K562 (cell line): ENCODE data around the gene RAB7A. TPM values are rescaled to one million over a fixed set of nuclear protein-coding genes. Genes with fewer than 3 reads are reported as not detected.
A peak's percentile ranks its signal among the peaks of the same experiment; 100 is the strongest.

Source experiments
- ATAC-seq: fragments of 200-7000 bp; cut with Tn5 transposase; 3 replicates; pipeline ENCODE4 v1.9.1; 2020; ENCODE audit warnings: moderate library complexity
- BruUV-seq: library from RNA; stranded (reverse); fragments of 400-500 nt; replicated peaks from 2 replicates; lab custom pipeline; 2021; lab: Mats Ljungman, UMichigan
- CTCF ChIA-PET: fragments of 300-600 bp; formaldehyde crosslinking; extraction: SDS; loops from one replicate; lab custom pipeline; 2021; ENCODE audit warnings: low intra/inter-chr PET ratio; lab: Yijun Ruan, JAX
- POLR2A ChIA-PET: fragments of 300-600, 350-650 bp; sonication (Branson Sonifier 250); formaldehyde crosslinking; extraction: SDS; loops from one replicate; lab custom pipeline; 2021; ENCODE audit warnings: antibody characterized with exemption, inconsistent platforms; lab: Yijun Ruan, JAX
- DNase-seq, 4 experiments: peaks; one replicate each; pipeline versions ENCODE4 v3.0.0 to v3.0.0-alpha.2; 2011 to 2018; ENCODE audit warnings: low spot score in 3 of 4, mixed read lengths in 3 of 4; ENCODE audit errors: extremely low read depth in 1 of 4
- FAIRE-seq: peaks from 2 replicates; lab custom pipeline; 2011; peaks lifted over from hg19 to GRCh38; lab: Jason Lieb, UNC
- H2AFZ ChIP-seq: 2 replicates; pipeline ENCODE4 v1.6.0; 2011; ENCODE audit warnings: low read depth, low read length, control low read depth, inconsistent platforms
- H3K27ac ChIP-seq: fragments of 200-600 bp; 3 replicates; pipeline ENCODE4 v1.8.0; 2011; ENCODE audit warnings: low read depth, mild to moderate bottlenecking, control low read depth, inconsistent platforms, low read length, moderate library complexity, mixed read lengths; ENCODE audit errors: extremely low read depth
- H3K27me3 ChIP-seq, 2 experiments: fragments of 300-600 bp in 1 of 2; 2 replicates in 1 of 2; 3 replicates in 1 of 2; pipeline versions ENCODE4 v1.6.0 to v1.8.0; 2011; ENCODE audit warnings: inconsistent platforms in 2 of 2, low read length in 2 of 2, mild to moderate bottlenecking in 1 of 2, mixed read lengths in 1 of 2, moderate library complexity in 1 of 2; ENCODE audit not compliant: control insufficient read depth in 2 of 2, insufficient read depth in 2 of 2
- H3K36me3 ChIP-seq: fragments of 300-600 bp; 3 replicates; pipeline ENCODE4 v1.8.0; 2011; ENCODE audit warnings: mild to moderate bottlenecking, low read length, inconsistent platforms; ENCODE audit not compliant: control insufficient read depth, insufficient read depth
- H3K4me1 ChIP-seq, 2 experiments: fragments of 200-600 bp in 1 of 2; replicated peaks in 1 of 2; 2 replicates in 1 of 2; 3 replicates in 1 of 2; pipeline versions ENCODE4 v1.5.1 to v1.8.0; 2011; ENCODE audit warnings: inconsistent platforms in 2 of 2, low read length in 2 of 2, mild to moderate bottlenecking in 1 of 2, mixed read lengths in 1 of 2, moderate library complexity in 1 of 2; ENCODE audit not compliant: control insufficient read depth in 2 of 2, insufficient read depth in 2 of 2
- H3K4me2 ChIP-seq: 2 replicates; pipeline ENCODE4 v1.6.1; 2011; ENCODE audit warnings: low read length, control low read depth, inconsistent platforms, mixed read lengths; ENCODE audit not compliant: insufficient read depth
- H3K4me3 ChIP-seq: fragments of 200-600 bp; sonication (generic), shearing (Covaris generic); 2 replicates; pipeline ENCODE4 v1.5.1; 2016; ENCODE audit warnings: control low read depth, inconsistent platforms
- H3K79me2 ChIP-seq: fragments of 200-600 bp; 3 replicates; pipeline ENCODE4 v1.8.0; 2011; ENCODE audit warnings: low read length, inconsistent platforms; ENCODE audit not compliant: control insufficient read depth, insufficient read depth
- H3K9ac ChIP-seq, 2 experiments: 2 replicates each; pipeline versions ENCODE4 v1.6.0 to v1.6.1; 2011; ENCODE audit warnings: low read depth in 2 of 2, low read length in 2 of 2, control low read depth in 1 of 2, inconsistent platforms in 1 of 2, mild to moderate bottlenecking in 1 of 2, mixed read lengths in 1 of 2; ENCODE audit not compliant: insufficient read depth in 1 of 2
- H3K9me1 ChIP-seq: one replicate; pipeline ENCODE4 v1.6.0; 2011; ENCODE audit warnings: inconsistent platforms, mild to moderate bottlenecking, low read length, moderate library complexity; ENCODE audit not compliant: control insufficient read depth, insufficient read depth
- H3K9me3 ChIP-seq: replicated peaks from 2 replicates; pipeline ENCODE4 v1.5.1; 2011; ENCODE audit warnings: low read depth, low read length, inconsistent platforms; ENCODE audit not compliant: control insufficient read depth, insufficient read depth
- H4K20me1 ChIP-seq: replicated peaks from 2 replicates; pipeline ENCODE4 v1.6.1; 2011; ENCODE audit warnings: low read length, inconsistent platforms, mixed read lengths; ENCODE audit not compliant: control insufficient read depth, insufficient read depth
- ARID2 ChIP-seq: fragments of 450-650 bp; IDR thresholded peaks from 2 replicates; pipeline ENCODE4 v1.6.1; 2017; ENCODE audit warnings: antibody characterized with exemption, mild to moderate bottlenecking
- BRD9 ChIP-seq: fragments of 450-650 bp; IDR thresholded peaks from 2 replicates; pipeline ENCODE4 v1.6.1; 2018; ENCODE audit warnings: low read depth; ENCODE audit not compliant: partially characterized antibody
- CREB5 ChIP-seq: fragments of 250-450 bp; sonication (Bioruptor Pico); IDR thresholded peaks from 2 replicates; pipeline ENCODE4 v1.5.0; 2020; ENCODE audit warnings: mild to moderate bottlenecking
- CREM ChIP-seq: IDR thresholded peaks from 2 replicates; pipeline ENCODE4 v1.6.1; 2014; ENCODE audit warnings: antibody characterized with exemption, low read depth
- CTBP1 ChIP-seq: fragments of 450-650 bp; IDR thresholded peaks from 2 replicates; pipeline ENCODE4 v1.6.1; 2016; ENCODE audit warnings: borderline replicate concordance
- EHMT2 ChIP-seq: fragments of 450-650 bp; IDR thresholded peaks from 2 replicates; pipeline ENCODE4 v1.6.1; 2018; ENCODE audit warnings: antibody characterized with exemption
- GABPB2 ChIP-seq: fragments of 250-450 bp; sonication (Bioruptor Pico); conservative IDR thresholded peaks from 2 replicates; pipeline ENCODE4 v1.5.1; 2021; ENCODE audit warnings: mild to moderate bottlenecking
- RBM39 ChIP-seq: fragments of 200-400 bp; formaldehyde crosslinking; optimal IDR thresholded peaks from 2 replicates; pipeline ENCODE3; 2018; ENCODE audit warnings: low read depth, low read length
- TCFL5 ChIP-seq: fragments of 250-450 bp; sonication (Bioruptor Pico); conservative IDR thresholded peaks from 2 replicates; pipeline ENCODE4 v1.6.1; 2021; ENCODE audit warnings: mild to moderate bottlenecking, moderate library complexity, matching md5 sums
- THRB ChIP-seq: fragments of 450-650 bp; formaldehyde crosslinking; conservative IDR thresholded peaks from 2 replicates; pipeline ENCODE4 v1.4.0; 2022; ENCODE audit warnings: mild to moderate bottlenecking, missing genetic modification characterization
- ZNF12 ChIP-seq: sonication (generic); formaldehyde crosslinking; IDR thresholded peaks from 2 replicates; pipeline ENCODE4 v1.4.0; 2020; ENCODE audit warnings: mild to moderate bottlenecking, missing genetic modification reagents
- ZNF695 ChIP-seq: fragments of 450-650 bp; formaldehyde crosslinking; IDR thresholded peaks from 2 replicates; pipeline ENCODE4 v1.4.0; 2020; ENCODE audit warnings: mild to moderate bottlenecking, moderate library complexity
- WGBS: fragments of 100-300 bp; shearing (Covaris generic); methylation state at CpG from one replicate; pipeline ENCODE4 v1.1.6; 2016; ENCODE audit warnings: low coverage, mixed read lengths; ENCODE audit not compliant: insufficient coverage; ENCODE audit errors: missing lambda C conversion rate; 5-methylcytosine and 5-hydroxymethylcytosine counted together
- in situ Hi-C: fragments of 300-500 bp; cut with MboI; formaldehyde crosslinking; loops from 4 replicates; pipeline ENCODE4 v1.15.0; 2018; ENCODE audit warnings: inconsistent platforms, mixed read lengths
- intact Hi-C: fragments of 100-400 bp; cut with micrococcal nuclease; formaldehyde crosslinking; loops from 2 replicates; pipeline ENCODE4 v1.14.2; 2022
- polyA plus RNA-seq, 8 experiments: library from polyadenylated mRNA; depleted of rRNA in 4 of 8; stranded (reverse) in 5 of 8; unstranded in 3 of 8; fragments of >200 nt; fragmentation: Nextera tagmentation in 2 of 8; fragmentation: Illumina TruSeq in 1 of 8; extraction: Ambion mirVana in 2 of 8; extraction: Trizol in 1 of 8; gene quantifications; 2 replicates each; pipeline versions ENCODE4 v1.2.1 to v1.2.3, GENCODE V29; 2011 to 2014; ENCODE audit warnings: inconsistent platforms in 1 of 8, missing spikeins in 1 of 8
- total RNA-seq, 7 experiments: library from RNA; depleted of rRNA in 6 of 7; stranded (reverse); fragments of >200 nt in 6 of 7; fragmentation: Illumina TruSeq in 2 of 7; extraction: Trizol in 2 of 7; gene quantifications; 2 replicates each; pipeline versions ENCODE4 v1.2.1 to v1.2.3, GENCODE V29; 2011 to 2021; ENCODE audit warnings: low replicate concordance in 1 of 7

Gene RAB7A
- total and polyA plus RNA-seq, 9 of the 15 experiments (the other 6 are each of a cell fraction or from before 2014, with no cell fraction given) = 30.9 to 204 (median 72.8) TPM

GRCh38 chr3:128807186-128807830 lies 81.3 kb downstream of the RAB7A start:
- POLR2A ChIA-PET = interaction anchor here (0.6 kb wide), 1 partner anchor 41 kb away, joined by 3 read pairs; no protein-coding TSS in a partner anchor
- no peaks in the 10 kb centered on the region for H3K9me3 ChIP-seq
- peak overlapping the region in 1 of 2 experiments; percentile 52; a peak in 1 of 4 replicates for H3K9ac ChIP-seq
- H2AFZ ChIP-seq = no peak overlapping the region
- FAIRE-seq (no peak), DNase-seq (no peak), ATAC-seq (no peak)
- CTCF ChIA-PET = no interaction called here
- H3K79me2 ChIP-seq = peaks cover 34% of the 10 kb centered on the region
- H3K4me2 ChIP-seq = no peak overlapping the region
- intact Hi-C loops (no loop called here), in situ Hi-C loops (no loop called here)
- H3K9me1 ChIP-seq = no peaks in the 10 kb centered on the region
- H3K27me3 ChIP-seq = no peaks in the 10 kb centered on the region
- no peaks in the 10 kb centered on the region for H4K20me1 ChIP-seq
- TF ChIP-seq THRB (no peak), ARID2 (no peak)
- no peak overlapping the region for H3K27ac ChIP-seq
- H3K36me3 ChIP-seq = peaks cover 70% of the 10 kb centered on the region
- WGBS = 97% methylated on average over 9 of the region's 9 CpGs
- BruUV-seq = no TSS peak
- no peak overlapping the region for H3K4me3 ChIP-seq
- peaks cover 0 to 22% of the 10 kb centered on the region in 2 experiments; a peak in 3 of 5 replicates for H3K4me1 ChIP-seq

- H3K4me1 ChIP-seq = peaks cover 0 to 14% of the 10 kb centered on the region in 2 experiments; a peak in 3 of 5 replicates
- BruUV-seq = no TSS peak
- H3K9me3 ChIP-seq = no peaks in the 10 kb centered on the region
- H4K20me1 ChIP-seq = no peaks in the 10 kb centered on the region
- ChIA-PET POLR2A (interaction anchor here (0.6 kb wide), 1 partner anchor 132 kb away, joined by 3 read pairs; no protein-coding TSS in a partner anchor), CTCF (no interaction called here)
- ATAC-seq (no peak), FAIRE-seq (no peak), DNase-seq (no peak)
- peaks cover 77% of the 10 kb centered on the region for H3K36me3 ChIP-seq
- 94% methylated on average over 3 of the region's 3 CpGs for WGBS
- H3K4me3 ChIP-seq = no peak overlapping the region
- no peak overlapping the region for H3K9ac ChIP-seq
- H3K9me1 ChIP-seq = no peaks in the 10 kb centered on the region
- no peak overlapping the region for H2AFZ ChIP-seq
- no peak overlapping the region for H3K4me2 ChIP-seq
- no peaks in the 10 kb centered on the region for H3K27me3 ChIP-seq
- H3K27ac ChIP-seq = no peak overlapping the region
- intact Hi-C loops (no loop called here), in situ Hi-C loops (no loop called here)
- H3K79me2 ChIP-seq = peaks cover 26% of the 10 kb centered on the region
- TF ChIP-seq BRD9 = no peak
- no peak for TF ChIP-seq CTBP1
- no peak for TF ChIP-seq RBM39
- TF ChIP-seq GABPB2 (CRISPR knock-in tag) = no peak
- no peak for TF ChIP-seq CREM
- no peak for TF ChIP-seq EHMT2
- no peak for TF ChIP-seq CREB5
- no peak for TF ChIP-seq TCFL5 (CRISPR knock-in tag)
- no peak for TF ChIP-seq ZNF695
- TF ChIP-seq ZNF12 = no peak
Observed at GRCh38 chr3:128808672-128809071, 82.7 kb downstream of the RAB7A start.
